Measurements from ENCODE around the gene ECSIT.

The ECSIT gene

GRCh38 chr19:11551603-11552235 lies 22.8 kb upstream of the ECSIT start:
- no peak for DNase-seq (ENCODE audit: low read depth in 4 of 4, low spot score in 1 of 4)

- no peak for DNase-seq (ENCODE audit: low read depth in 4 of 4, low spot score in 1 of 4)
These were observed 21.3 kb upstream of the ECSIT start for GRCh38 chr19:11550265-11550664.

GRCh38 chr19:11549386-11549953 lies 20.5 kb upstream of the ECSIT start:
- DNase-seq (ENCODE audit: low read depth in 4 of 4, low spot score in 1 of 4), result no peak

GRCh38 chr19:11547929-11548700 lies 19.2 kb upstream of the ECSIT start:
- no peak for DNase-seq (ENCODE audit: low read depth in 4 of 4, low spot score in 1 of 4)

GRCh38 chr19:11541238-11541637 lies 12.3 kb upstream of the ECSIT start:
- no peak for DNase-seq (ENCODE audit: low read depth in 4 of 4, low spot score in 1 of 4)

- no peak for DNase-seq (ENCODE audit: low read depth in 4 of 4, low spot score in 1 of 4)
These were observed 11.7 kb upstream of the ECSIT start for GRCh38 chr19:11540645-11541044.

- DNase-seq (ENCODE audit: low read depth in 4 of 4, low spot score in 1 of 4), result no peak
These were observed 10.8 kb upstream of the ECSIT start for GRCh38 chr19:11539495-11540365.

GRCh38 chr19:11538232-11539036 lies 9.5 kb upstream of the ECSIT start, which contains the start of gene CNN1:
TSS of gene CNN1 (plus strand) at chr19:11538851. CDS start at chr19:11538928, 77 bp downstream.
- DNase-seq (ENCODE audit: low read depth in 4 of 4, low spot score in 1 of 4), result no peak

- peak; percentile 67 to 82 (median 76) for DNase-seq (ENCODE audit: low read depth in 4 of 4, low spot score in 1 of 4)
These were observed 7.1 kb upstream of the ECSIT start for GRCh38 chr19:11535792-11536595.

GRCh38 chr19:11534948-11535347 lies 6.0 kb upstream of the ECSIT start:
- no peak for DNase-seq (ENCODE audit: low read depth in 4 of 4, low spot score in 1 of 4)

GRCh38 chr19:11534538-11534937 lies 5.6 kb upstream of the ECSIT start:
- no peak for DNase-seq (ENCODE audit: low read depth in 4 of 4, low spot score in 1 of 4)

GRCh38 chr19:11530432-11530831 lies 1.5 kb upstream of the ECSIT start:
- peak in 1 of 4 experiments; percentile 30 for DNase-seq (ENCODE audit: low read depth in 4 of 4, low spot score in 1 of 4)

- no peak for DNase-seq (ENCODE audit: low read depth in 4 of 4, low spot score in 1 of 4)
These were observed 9.8 kb downstream of the ECSIT start for GRCh38 chr19:11519138-11519537.

GRCh38 chr19:11513946-11514345 lies 15.0 kb downstream of the ECSIT start:
- DNase-seq (ENCODE audit: low read depth in 4 of 4, low spot score in 1 of 4), result no peak

- no peak for DNase-seq (ENCODE audit: low read depth in 4 of 4, low spot score in 1 of 4)
These were observed 18.5 kb downstream of the ECSIT start for GRCh38 chr19:11510444-11510843.

- DNase-seq (ENCODE audit: low read depth in 4 of 4, low spot score in 1 of 4), result no peak
These were observed 21.4 kb downstream of the ECSIT start for GRCh38 chr19:11507370-11508078.

- no peak for DNase-seq (ENCODE audit: low read depth in 4 of 4, low spot score in 1 of 4)
These were observed 22.0 kb downstream of the ECSIT start for GRCh38 chr19:11506967-11507366.

- peak in 1 of 4 experiments; percentile 28 for DNase-seq (ENCODE audit: low read depth in 4 of 4, low spot score in 1 of 4)
These were observed 22.8 kb downstream of the ECSIT start for GRCh38 chr19:11506101-11506555.
